Epidermal melanocyte (primary cell): Measurements from ENCODE around the gene C16orf96.

Source experiments
- DNase-seq: peaks from one replicate; pipeline ENCODE4 v3.0.0; 2011; ENCODE audit warnings: low spot score; ENCODE audit not compliant: insufficient read length

C16orf96 gene

DNA sequence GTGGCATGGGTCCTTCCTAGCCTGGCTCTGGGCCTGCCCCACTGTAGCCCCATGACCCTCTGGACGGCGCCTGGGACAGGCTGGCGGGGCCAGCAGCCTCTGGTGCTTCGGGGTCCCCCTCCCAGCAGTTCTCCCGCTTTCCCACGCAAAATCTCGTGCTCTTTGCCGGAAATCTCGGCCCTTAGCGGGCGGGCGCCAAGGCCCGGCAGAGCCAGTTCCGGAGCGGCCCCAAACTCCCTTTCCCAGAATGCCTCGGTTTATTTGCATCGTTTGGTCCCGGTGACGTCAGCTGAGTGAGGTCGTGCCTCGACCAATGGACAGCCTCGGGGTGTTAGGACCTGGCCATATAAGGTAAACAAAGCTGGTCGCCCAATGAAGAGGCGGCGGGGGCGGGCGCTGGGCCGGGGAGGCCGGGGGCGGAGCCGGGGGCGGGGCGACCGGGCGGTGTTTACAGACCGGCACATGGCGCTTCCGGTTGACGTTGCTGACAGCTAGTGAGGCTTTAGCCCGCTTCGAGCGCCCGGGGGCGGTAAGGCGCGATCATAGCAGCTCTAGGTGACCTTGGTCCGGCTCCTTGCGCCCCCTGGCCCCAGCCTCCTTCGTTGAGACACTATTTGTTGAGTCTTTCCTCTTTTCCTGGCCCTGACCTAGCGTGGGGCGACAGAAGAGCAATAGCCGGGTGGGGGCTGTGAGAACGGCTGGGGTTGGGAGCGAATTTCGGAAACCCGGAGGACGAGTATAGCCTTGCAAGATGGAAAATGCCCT lies 60.1 kb downstream of the C16orf96 start:
- DNase-seq = peak; percentile 98

DNA sequence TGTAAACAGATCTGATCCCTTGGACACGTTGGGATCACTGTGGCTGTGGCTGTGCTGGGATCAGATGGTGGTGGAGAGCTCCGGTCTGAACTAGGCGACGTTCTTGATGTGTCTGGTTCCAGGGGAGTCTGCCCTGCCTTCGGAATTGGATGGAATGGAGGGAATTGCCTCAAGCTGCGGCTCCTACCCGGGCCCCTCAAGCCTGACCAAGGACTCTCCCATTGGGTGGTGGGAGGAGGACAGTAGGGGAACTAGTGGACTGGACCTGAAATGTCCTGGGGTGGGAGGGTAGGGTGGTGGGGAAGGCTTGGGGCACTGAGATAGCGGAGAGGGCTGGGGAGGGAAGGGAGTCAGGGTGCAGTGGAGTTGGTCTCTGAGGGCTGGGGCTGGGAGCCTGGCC lies 61.7 kb downstream of the C16orf96 start:
- no peak for DNase-seq

DNA sequence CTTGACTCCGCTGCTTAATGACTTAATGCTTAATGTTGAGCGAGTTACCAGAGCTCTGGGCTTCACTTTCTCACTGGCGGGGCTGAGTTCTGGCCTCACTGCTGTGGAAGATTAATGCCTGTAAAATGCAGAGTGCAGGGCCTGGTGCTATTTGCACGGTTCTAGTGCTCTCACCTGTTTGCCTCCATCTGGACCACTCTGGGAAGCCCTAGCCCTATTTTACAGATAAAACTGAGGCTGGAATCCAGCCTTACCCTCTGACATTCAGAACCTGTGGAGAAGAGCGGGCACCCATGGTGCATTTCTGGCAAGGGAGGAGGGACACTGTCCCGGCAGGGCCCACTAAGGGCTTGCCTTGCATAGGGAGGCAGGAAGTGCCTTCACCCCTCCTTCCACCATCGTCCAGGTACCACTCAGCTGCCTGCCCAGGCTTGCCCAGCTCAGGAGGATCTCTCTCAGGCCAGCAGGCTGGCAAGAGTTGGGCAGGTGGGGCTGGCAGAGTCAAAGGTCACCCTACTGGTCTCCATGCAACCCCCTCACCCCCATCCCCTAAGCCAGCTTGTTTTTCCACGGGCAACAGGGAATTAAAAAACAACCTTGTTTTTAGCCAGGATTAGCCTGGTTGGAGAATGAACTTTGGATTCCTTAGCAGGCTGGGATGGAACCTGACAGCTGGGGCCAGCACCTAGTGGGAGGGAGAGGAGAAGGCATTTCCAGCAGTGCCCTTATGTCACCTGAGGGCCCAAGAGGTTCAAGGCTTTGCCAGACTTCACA lies 62.7 kb downstream of the C16orf96 start:
- DNase-seq = no peak

DNA sequence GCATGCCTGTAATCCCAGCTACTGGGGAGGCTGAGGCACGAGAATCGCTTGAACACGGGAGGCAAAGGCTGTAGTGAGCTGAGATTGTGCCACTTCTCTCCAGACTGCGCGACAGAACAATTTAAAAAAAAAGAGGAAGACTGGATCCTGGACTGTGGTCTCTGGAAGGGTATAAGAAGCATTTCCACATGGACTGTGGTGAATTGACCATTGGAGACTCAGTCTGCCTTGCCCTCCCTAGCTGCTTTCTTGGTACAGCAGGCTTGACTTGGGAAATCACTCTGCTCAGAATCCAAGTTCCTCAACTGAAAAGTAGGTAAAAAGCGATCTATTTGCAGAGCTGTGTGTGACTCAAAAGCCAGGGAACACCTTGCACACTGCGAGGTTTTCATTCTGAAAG lies 67.5 kb downstream of the C16orf96 start:
- no peak for DNase-seq

DNA sequence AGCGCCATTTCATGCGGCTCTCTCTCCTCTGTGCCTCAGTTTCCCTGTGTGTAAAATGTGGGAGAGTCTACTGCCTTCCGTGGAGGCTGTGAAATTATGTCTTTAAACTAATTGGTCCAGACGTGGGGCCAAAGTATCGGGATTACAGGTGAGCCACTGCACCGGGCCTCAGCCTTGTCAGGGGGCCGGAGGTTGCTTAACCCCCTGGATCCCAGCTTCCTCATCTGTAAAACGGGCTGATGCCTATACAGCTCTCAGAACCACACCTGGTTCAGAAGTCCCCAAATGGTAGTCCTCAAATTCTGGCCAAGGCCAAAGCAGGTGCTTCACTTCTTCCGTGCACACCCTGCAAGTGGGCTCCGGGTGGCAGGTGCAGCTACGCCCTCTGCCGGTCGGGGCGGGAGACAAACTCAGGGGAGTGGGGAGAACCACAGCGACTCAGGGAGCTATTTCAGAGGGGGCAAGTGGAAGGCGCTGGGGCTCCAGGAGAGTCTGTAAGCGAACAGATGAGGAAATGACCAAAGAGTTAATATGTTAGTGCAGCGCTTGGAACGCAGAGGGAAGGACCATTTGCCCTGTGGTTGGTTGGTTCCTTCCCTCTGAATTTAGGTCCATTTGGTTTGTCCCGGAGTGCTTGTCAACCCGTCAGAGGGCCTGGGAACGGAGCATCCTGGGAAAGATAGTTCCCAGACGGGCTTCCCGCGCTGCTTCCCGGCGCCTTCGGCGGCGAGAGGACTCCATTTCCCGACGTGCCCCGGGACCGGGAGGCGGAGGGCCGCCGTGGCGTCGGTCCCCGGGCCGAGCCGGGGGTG lies 68.1 kb downstream of the C16orf96 start, which contains the start of gene MGRN1:
Gene MGRN1 (plus strand): TSS at position 812 of the 812 bp plus-strand sequence. CDS start 135 bp downstream, outside the sequence.
- peak; percentile 93 for DNase-seq

DNA sequence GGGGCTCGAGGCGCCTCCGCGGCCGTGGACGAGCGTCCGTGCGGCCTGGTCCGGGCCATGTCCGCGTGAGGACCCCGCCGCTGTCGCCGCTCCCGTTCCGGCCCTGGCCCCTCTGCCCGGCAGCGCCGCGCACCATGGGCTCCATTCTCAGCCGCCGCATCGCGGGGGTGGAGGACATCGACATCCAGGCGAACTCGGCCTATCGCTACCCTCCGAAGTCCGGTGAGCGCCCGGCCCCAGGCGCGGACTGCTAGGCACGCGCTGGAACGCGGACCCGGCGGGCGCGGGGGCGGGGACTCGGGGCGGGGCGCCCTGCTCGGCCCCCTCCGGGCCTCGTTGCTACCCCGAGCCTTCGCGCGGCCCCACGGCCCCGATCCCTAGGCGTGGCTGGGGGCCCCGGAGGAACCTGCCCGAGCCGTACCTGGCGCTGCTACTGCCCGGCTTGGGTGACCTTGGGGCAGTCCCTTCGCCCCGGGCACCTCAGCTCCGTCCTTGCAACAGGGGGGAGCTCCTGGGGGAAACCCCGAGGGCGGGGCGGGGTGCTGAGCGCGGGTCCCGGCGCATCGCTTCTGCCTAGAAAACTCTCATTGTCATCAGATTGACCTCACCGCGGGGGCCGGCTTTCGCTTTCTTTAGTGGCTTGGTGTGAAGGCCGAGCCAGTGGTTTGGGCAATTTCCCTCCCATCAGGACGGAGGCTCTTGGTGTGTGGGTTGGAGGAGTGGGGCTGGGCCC lies 68.9 kb downstream of the C16orf96 start:
- DNase-seq = peak; percentile 59

DNA sequence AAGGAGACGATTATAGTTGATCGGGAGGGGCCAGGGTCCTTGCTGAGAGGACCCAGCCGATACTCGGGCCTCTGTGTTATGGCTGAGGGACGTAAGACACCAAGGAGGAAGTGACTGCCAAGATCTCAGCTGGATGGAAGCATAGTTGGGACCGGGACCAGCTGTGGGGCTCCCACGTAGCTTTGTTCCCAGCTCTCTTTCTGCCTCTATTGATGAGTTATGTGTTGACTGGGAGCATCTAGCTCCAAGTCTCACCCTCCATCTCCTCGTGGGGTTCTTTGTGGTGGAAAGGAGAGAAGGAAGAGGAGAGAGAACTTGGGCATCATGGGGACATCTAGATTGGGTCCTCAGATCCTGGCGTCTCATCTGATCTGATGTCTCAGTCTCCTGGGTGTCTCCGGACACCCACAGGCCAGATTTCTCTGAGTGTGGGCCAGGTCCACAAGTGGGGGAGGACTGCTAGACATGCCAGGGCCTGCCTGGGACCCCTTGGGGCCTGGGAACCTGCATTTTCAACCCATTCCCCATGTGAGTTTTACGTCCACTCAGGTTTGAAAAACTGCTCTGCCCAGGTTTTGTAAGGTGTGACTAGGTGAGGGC lies 69.5 kb downstream of the C16orf96 start:
- DNase-seq = no peak

DNA sequence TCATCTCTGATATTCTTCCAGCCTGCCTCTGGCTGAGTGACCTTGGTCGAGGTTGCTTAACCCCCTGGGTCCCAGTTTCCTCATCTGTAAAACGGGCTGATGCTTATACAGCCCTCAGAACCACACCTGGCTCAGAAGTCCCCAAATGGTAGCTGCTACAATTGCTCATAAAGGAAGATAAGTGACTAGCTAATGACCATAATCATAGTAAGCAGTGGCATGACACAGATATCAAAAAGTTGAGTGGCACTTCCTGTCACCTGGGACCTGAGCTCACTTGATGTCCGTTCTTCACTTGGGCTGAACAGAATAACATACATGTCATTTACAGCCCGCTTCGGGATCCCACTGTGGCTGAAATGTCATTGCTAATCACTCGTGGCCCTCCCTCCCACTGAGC lies 70.3 kb downstream of the C16orf96 start:
- DNase-seq = no peak

DNA sequence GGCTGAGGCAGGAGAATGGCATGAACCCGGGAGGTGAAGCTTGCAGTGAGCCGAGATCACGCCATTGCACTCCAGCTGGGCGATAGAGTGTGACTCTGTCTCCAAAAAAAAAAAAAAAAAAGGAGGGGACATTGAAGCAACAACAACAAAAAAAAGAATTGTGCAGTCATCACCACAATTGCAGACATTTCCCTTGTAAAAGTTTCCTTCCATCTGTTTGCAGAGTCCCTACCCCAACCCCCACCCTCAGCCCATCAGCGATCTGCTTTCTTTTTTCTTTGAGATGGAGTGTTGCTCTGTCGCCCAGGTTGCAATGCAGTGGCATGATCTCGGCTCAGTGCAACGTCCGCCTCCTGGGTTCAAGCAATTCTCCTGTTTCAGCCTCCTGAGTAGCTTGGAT lies 72.1 kb downstream of the C16orf96 start:
- DNase-seq = no peak

DNA sequence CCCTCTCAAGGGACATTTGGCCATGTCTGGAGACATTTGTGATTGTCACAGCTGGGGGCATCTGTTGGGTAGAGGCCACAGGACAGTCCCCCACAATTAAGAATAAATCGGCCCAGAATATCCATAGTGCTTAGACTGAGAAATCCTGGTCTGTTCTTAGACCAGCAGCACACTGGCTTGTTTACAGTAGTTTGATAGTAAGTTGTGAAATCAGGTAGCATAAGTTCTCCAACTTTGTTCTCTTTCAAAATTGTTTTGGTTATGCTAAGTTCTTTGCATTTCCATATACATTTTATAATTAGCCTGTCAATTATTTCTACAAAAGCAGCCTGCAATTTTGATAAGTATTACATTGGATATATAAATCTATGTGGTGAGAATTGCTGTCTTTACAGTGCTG lies 75.3 kb downstream of the C16orf96 start:
- DNase-seq = no peak

DNA sequence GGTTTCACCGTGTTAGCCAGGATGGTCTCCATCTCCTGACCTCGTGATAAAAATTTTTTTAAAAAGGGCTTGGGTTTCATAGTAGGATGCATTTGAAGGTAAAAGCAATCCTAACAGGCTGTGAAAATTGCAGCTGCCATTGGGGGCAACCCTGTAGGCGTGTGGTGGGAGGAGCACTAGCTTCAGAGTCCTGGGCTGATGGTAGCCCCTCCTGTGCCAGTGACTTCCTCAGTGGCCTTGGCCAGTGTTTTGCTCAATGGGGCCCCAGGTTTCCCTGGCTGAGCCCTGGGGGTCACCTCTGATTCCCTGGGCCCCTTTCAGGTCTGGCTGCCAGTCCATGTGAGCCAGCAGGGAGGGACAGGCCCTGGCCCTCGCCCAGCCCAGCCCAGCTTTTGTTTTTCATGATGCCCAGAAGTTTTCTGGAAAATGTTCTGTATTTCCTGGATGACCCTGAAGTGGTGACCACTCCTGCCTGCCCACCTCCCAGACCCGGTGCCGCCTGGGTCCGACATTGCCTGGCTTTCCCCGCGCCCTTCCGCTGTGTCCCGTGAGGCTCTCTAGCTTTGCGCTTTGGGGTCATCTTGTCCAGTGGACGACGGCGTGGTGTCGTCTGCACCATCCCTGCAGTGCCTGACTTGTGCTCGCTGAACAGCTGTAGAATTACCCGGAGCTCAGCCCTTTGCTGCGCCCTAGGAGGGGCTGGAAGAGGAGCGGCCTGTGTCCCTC lies 77.9 kb downstream of the C16orf96 start:
- no peak for DNase-seq

DNA sequence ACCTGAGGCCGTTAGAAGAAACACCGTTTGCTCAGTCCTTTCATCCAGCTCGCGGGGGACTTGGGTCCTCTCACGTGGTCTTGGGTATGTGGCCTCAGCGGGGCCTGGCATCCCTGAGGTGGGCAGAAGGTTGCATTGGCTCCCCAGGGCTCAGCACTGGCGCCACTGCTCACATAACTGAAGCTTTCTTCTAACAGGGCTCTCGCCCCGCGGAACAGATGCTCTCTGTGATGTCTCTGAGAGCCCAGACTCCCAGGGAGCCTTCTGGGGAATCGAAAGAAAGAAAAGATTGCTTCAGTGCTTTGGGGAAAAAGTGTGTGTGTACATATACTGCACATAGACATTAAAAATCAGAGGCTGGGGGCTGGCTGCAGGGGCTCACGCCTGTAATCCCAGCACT lies 78.6 kb downstream of the C16orf96 start:
- DNase-seq = no peak

DNA sequence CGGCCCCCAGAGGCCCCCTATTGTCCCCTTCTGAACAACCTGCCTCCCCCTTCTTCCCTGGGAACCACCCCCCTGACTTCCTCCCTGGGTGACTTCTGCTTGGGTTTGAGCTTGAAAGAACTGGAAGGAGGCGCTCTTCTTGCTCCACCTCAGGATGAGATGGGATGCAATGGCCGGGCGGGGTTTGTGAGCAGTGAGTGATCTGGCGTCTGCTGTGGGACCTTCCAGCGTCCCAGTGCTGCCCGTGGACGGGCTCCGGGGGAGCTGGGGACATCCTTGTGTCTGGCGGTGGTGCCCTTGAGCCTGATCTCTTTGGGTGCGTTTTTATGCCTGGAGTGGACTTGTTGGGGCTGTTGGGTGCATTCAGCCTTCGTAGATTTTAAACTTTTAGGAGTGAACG lies 80.1 kb downstream of the C16orf96 start:
- no peak for DNase-seq

DNA sequence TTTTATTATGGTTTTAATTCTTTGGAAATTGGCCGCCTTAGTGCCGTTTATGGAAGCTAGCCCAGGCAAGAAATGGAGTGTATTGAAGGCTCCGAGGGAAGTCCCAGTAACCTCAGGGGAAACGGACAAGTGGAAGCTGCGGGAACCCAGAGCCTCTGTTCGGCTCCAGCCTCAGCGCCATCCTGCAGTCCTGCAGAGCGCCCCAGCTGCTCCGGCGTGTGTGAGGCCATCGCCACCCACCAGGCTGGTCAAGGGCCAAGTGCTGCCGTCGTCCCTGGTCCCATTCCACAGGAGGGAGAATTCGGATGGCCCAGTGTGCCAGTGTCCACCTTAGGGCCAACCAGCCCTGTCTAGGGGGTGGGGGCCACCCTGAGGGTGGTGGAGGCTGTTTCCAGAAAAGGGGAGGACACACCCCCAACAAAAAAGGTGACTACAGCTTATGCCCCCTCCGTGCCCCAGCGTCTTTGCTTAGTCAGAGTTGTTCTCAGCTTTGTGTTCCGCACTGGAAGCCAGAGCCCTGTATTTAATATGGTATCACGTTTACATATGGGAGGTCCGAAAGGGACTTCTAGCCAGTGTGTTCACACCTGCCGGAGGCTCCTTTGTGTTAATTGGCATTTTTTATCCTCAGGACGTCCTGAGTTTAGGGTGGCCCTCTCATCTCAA lies 81.5 kb downstream of the C16orf96 start:
- no peak for DNase-seq

DNA sequence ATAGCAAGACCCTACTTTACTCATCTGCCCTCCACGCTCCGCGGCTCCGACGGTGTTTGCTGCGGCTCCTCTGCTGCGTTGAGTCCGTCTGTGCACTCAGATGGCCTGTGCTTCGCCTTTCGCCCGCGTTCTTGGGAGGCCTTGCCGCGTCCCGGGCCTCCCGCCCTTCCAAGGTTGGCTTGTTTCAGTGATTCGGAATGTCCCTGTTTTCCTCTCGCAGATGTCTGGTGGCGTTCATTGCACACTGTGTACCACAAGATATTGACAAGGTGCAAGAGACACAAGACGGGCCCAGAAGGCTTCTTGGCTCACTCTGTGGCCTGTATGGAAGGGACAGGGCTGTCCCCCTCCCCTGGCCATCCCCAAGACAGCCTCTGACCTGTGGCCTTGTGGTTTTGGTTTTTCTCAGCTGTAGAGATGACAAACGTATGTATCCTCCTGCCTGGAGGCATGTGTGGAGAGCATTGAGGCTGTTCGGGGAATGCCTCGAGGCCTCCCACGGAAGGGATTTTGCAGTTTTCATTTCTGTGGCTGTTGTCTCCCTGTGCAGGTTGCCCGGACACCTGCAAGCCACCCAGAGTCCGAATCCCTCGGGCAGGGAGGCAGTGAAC lies 83.9 kb downstream of the C16orf96 start:
- DNase-seq = no peak

DNA sequence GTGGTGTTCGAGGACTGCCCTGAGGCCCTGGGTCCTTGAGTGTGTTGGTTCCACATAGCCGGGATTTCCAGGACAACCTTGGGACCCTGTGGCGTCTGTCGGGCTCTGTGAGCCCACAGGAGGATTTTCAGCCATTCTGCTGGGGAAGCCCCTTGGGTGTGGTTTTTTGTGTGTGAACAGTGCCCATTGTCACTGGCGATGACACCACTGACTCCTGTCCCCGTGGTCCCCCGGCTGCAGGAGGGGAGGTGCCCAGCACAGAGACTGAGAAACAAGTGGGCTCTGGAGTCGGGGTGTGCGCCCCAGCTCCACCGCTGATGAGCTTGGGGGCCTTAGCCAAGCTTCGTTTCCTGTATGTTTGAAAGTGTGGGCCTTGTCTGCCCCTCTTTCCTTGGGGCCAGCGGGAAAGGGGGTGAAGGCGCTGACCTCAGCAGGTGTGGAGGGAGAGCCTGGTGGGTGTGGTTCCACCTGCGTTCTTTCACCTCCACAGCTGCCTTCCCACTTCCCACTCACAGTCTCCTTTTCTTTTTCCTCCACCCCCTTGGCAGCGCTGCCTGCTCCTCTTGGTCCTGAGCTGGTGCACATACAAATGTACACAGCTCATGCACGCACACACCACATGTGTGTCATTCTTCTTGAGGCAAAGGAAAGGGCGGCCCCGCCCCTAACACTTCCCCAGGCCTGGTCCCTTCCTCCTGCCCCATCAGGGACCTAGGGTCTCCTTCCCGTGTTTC lies 84.6 kb downstream of the C16orf96 start:
- no peak for DNase-seq

DNA sequence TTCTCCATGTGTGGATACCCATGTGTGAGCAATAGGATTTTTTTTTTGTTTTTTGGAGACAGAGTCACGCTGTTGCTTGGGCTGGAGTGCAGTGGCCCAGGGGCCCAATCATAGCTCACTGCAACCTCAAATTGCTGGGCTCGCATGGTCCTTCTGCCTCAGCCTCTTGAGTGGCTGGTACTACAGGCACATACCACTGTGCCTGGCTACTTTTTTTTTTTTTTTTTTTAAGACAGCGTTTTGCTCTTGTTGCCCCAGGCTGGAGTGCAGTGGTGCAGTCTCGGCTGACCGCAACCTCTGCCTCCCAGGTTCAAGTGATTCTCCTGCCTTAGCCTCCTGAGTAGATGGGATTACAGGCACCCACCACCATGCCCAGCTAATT lies 85.2 kb downstream of the C16orf96 start:
- DNase-seq = no peak

DNA sequence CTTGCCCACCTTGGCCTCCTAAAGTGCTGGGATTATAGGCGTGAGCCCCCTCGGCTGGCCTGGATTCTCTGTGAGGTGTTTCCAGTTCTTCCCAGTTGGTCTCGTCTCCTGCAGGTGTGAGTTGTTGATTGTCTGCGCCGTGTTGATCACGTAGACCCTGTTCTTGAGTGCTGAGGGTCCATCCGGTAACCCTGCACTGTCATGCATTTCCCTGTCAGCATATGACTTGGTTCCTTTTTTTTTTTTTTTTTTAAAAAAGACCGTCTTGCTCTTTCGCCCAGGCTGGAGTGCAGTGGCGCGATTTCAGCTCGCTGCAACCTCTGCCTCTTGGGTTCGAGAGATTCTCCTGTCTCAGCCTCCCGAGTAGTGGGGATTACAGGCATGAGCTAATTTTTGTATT lies 85.8 kb downstream of the C16orf96 start:
- no peak for DNase-seq
